Fibroblast of skin of right biceps (primary cell): ENCODE data around the gene PEAK1.
A peak's percentile ranks its signal among the peaks of the same experiment; 100 is the strongest.

ENCODE experiments used
- DNase-seq: peaks from one replicate; pipeline ENCODE4 v3.0.0-alpha.2; 2013

Gene PEAK1

DNA sequence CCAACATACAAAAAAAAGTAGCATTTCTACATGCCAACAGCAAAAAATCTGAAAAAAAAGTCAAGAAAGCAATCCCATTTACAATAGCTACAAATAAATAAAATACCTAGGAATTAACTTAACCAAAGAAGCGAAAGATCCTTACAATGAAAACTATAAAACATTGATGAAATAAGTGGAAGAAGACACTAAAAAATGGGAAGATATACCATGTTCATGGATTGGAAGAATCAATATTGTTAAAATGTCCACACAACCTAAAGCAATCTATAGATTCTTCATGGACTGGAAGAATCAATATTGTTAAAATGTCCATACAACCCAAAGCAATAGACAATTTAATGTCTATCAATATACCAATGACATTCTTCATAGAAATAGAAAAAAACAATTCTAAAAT lies 21.0 kb downstream of the PEAK1 start:
- DNase-seq, result no peak

DNA sequence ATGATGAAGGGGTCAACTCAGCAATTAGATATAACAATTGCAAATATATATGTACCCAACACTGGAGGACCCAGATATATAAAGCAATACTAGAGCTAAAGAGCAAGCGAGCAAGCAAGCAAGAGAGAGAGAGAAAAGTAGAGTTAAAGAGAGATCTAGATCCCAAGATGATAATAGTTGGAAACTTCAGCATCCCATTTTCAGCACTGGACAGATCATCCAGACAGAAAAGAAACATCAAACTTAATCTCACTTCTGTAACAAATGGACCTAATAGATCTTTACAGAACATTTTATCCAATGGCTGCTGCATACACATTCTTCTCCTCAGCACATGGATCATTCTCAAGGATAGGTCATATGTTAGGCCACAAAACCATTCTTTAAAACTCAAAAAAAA lies 23.2 kb downstream of the PEAK1 start:
- DNase-seq, result no peak

DNA sequence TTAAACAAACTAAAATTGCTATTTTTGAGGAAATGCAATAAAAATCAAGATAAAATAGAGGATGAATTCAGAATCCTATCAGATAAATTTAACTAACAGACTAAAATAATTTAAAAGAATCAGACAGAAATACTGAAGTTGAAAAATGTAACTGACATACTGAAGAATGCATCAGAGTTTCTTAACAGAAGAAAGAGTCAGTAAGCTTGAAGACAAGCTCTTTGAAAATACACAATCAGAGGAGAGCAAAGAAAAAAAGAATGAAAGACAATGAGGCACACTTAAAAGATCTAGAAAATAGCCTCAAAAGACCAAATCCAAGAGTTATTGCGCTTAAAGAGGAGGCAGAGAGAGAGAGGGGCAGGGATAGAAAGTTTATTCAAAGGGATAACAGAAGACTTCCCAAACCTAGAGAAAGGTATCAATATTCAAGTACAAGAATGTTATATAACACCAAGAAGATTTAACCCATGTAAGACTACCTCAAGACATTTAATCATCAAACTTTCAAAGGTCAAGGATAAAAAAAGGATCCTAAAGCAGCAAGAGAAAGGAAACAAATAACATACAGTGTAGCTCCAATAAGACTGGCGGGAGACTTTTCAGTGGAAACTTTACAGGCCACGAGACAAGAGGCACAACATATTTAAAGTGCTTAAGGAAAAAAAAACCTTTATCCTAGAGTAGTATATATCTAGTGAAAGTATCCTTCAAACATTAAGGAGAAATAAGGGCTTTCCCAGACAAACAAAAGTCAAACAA lies 24.7 kb downstream of the PEAK1 start:
- no peak for DNase-seq

DNA sequence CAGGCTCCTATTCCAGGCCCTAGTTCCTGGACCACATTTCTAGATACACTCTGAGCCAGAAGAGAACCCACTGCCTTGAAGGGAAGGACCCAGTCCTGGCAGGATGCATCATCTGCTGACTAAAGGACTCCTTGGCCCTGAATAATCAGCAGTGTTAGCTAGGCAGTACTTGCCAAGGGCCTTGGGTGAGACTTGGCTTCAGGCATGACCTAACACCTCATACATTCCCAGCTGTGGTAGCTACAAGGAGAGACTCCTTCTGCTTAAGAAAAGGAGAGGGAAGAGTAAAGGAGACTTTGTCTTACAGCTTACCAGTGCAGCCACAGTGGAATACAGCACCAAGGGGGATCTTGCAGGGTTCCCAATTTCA lies 26.4 kb downstream of the PEAK1 start:
- peak; percentile 48 for DNase-seq

DNA sequence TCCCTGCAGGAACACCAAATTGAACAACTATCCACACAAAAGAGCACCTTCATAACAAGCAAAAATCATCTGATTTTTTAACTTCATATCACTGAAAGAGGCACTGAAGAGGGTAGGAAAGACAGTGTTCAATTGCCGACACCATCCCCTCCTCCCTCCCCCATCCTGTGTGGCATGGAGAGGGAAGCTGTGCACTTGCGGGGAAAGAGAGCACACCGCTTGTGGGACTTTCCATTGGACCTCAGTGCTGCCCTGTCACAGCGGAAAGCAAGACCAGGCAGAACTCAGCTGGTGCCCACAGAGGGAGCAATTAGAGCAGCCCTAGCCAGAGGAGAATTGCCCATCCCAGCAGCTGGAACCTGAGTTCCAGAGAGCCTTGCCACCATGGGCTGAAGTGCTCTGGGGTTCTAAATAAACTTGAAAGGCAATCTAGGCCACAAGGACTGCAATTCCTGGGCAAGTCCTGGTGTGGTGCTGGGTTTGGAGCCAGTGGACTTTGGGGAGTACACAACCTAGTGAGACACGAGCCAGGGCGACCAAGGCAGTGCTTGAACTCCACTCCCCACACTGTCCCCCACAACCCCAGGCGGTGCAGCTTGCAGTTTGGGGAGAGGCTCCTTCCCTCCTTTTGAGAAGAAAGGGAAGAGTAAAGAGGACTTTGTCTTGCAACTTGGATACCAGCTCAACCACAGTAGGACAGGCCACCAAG lies 27.0 kb downstream of the PEAK1 start:
- no peak for DNase-seq

DNA sequence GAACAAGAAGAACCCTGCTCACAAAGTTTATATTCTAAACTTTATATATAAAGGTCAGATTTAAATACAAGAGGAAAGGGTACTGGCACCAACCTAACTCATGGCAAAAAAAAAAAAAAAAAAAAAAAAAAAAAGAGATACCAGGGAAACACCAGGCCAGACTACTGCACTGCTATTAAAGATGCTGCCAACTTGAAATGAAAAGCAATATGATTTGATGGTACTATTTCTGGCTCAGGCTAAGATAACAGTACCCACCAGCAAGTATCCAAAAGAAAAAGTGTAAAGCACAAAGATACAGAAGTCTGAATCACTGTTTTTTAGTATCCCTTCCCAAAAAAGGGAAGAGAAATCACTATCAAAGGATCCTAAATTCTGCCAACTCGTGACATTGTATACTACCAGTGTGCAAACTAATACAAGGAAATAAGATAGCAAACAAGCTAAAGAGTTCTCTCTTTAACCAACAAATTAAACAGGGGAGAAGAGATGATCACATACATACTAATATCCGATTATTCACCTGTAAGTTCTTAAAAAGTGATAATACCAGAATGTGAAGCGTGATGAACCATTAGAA lies 28.4 kb downstream of the PEAK1 start:
- DNase-seq, result no peak

DNA sequence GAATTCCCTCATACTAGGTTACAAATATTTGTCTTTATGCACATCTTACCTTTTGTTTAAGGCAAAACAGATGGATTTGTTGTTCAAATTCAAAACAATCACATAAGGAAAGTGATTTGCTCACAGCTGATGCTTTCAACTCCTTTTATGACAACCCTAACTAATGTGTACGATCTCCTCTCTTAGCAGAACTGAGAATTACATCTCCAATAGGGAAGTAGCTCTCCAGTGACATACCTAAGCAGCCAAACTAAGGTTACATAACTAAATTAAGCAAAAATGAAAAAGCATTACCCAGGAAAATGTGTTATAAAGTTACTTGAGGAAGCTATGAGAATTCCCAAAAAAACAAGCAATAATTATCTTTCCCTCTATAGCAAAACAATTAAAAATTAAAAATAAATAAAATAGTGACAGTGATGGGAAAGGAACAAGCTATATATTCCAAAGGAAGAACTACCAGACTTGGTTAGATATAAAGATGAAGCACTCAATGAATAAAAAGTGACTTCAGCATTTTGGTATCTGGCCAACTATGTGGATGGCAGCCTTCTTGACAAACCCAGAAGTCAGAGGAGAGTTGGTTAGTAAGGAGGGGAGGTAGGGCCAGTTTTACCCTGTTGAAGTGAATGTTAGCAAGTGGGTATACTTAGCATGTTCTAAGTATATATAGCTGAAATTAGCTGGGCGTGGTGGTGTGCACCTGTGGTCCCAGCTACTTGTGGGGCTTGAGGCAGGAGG lies 32.4 kb downstream of the PEAK1 start:
- DNase-seq, result peak; percentile 38

DNA sequence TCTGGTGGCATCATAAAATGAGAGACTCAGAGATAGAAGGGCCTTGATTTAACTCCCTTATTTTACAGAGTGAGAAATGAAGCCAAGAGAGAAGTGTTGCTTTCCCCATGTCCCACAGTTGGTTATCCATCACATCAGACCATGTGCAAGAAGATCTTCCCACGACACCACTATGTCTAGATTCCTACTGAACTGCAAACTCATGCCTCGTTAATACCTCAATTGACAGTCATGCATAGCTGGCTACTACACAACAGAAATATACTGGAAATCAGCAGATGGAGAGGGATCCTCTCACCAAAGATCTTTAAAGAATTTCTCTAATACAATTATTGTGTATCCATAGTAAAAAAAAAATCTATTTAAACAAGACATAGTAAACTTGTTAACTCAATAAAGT lies 33.3 kb downstream of the PEAK1 start:
- no peak for DNase-seq

DNA sequence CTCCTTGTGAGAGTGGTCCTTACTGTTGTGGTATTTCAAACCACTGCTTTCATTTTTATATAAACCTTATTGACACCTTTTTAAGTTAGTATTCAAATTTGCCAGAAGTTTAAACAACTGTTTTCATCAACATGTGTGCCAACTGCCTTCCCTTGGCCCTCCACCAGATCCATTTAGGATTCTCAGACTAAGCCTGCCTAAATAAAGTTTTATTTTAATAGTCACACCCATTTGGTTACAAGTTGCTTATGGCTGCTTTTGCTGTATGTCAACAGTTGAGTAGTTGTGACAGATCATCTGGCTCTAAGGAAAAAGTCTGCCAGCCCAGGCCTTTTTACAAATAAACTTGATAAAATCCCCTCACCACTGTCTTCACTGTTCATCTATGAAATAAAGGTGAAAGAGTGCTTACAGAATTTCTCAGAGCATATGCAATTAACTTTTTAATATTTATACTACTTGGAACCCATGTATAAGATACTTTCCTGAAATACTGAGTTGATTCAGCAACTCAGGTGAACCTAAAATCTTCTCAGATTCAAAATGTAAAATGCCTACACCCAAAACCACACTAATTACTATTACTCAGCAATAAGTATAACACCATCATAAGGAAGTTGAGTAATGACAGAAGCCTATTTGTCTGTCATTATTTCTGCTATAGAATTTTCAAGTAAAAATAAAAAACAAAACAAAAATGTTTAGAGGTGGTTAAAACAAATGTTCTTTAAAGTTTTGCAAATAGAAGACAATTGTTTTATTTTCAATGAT lies 35.1 kb downstream of the PEAK1 start:
- no peak for DNase-seq

DNA sequence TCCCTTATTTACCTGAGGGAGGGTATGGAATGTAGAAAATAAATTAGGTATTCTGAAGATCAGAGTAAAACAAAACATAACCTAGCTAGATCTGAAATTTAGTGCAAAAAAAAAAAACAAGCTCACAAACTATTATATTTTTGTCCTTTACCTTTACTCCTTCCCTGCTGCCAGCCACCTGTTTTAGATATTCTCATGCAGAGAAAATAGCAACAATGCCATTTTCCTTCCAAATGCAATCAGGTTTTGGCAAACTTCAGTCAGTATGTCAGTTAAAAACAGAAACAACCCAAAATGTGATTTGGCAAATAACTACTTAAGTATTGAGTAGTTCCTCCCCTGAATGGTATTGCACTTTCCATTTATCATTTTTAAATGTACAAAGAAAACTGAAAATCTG lies 35.8 kb downstream of the PEAK1 start:
- no peak for DNase-seq

DNA sequence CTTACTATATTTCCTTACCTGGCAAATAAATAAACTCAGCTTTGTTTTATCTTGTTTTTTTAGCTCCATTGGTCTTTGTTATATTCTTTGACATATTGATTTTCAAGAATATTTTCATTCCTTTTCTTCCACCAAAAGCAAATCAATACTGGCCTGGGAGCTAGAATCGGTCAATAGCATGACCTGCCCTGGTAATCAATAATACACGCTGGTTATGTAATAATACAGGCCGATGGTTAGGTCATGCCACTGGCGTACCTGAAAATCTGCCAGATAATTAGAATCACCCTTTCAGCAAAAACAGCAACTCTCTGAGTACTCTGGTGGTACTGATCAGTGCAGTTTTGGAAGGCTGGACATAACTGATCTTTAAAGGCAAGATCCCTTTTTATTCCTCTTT lies 39.9 kb downstream of the PEAK1 start:
- no peak for DNase-seq

DNA sequence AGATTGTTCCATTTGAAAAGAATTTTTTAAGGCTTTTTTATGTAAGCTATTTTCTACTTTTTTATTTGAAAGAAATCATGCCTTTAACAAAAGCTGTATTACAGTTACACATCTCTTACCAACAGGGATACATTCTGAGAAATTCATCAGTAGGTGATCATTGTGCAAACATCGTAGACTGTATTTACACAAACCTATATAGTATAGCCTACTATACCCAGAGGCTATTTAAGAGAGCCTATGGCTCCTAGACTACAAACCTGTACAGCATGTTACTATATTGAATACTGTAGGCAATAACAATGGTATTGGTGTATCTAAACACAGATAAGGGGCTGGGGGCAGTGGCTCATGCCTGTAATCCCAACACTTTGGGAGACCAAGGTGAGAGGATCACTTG lies 43.1 kb downstream of the PEAK1 start:
- no peak for DNase-seq

DNA sequence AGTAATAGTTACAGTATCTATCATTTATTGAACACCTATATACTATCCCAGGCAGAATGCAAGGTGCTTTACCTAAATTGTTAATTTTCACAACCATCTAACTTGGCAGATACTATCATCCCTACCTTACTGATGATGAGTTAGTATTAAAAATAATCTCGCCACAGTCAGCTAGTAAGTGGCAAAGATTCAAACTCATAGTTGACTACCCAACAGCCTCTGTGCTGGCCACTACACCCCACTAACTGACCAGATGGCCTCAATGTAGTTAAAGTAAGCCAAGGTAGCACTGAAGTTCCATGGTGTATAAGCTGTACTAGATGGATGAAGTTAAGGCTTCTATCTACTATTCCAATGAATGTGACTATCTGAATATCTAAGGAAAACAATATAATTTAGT lies 44.8 kb downstream of the PEAK1 start:
- DNase-seq, result no peak

DNA sequence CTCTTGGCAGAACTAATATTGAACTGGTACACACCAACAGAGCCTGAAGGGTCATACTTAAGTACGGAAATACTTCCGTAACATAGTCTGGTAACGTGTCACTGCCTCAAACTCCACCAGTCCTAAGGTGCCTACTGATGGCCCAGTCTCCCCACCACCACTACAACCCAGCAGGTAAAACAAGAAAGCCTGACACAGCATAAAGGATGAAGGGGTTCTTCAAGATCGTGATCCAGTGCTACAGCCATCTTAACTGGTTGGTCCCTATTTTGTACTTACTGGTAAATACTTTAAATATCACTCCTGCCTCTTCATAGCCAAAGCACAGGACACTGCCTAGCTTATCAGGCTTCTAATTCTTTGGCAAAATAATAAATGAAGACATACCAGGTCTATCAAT lies 46.5 kb downstream of the PEAK1 start:
- DNase-seq, result no peak

DNA sequence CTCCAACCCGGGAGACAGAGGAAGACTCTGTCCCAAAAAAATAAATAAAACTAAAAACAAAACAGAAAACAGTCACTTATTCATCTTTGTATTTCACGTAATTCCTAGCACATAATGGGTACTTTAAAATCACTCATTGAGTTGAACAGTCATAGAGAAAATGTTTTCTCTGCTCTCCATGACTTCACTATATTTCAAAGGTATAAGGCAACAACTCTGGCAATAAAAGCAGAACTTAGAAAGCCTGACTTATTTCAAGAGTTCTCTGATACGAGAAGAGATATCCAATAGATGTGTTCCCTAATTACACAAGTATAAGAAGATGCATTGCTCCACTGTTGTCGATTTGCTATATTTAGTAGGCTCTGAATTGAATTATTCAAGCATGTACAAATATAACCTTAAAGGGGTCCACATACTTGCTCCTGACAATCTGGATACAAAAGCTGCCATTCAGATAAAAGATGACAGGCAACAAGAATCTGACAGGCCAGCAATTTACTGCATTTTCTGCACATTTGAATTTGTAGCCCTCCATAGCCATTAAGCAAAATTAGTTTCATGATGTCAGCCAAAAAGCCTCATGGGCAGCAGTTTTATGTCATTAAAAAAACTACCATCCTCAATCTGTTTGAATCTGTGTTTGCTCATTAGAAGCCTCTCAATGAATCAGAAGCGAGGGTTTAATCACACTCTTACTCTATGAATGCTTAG lies 47.9 kb downstream of the PEAK1 start:
- DNase-seq, result no peak

DNA sequence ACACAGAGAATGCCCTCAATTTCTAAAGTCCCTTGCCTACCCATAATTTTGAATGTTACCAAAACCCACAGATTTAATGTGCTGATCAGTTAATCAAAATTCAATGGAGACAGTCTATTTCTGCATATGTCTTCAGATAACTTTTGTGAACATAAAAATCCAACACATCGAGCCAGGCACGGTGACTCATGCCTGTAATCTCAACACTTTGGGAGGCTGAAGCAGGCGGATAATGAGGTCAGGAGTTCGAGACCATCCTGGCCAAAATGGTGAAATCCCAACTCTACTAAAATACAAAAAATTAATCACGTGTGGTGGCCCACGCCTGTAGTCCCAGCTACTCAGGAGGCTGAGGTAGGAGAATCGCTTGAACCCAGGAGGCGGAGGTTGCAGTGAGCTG lies 49.3 kb downstream of the PEAK1 start:
- DNase-seq, result peak; percentile 33

DNA sequence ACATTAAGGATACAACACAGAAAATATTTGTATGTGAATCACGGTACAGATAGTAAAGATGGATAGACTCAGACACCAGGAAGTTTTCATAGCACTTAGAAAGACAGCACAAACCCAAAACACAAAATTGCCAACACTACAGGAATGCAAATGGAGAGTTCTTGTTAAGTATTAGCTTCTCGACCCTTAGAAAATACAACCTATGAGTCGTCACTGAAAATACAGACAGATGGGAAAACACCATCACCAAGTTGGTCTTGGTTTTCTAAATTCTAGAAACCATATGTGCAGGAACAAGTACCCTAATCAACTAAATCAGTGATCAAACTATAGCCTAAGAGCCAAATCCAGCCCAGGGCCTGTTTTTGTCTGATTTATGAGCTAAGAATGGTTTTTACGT lies 50.7 kb downstream of the PEAK1 start:
- DNase-seq, result peak; percentile 32

DNA sequence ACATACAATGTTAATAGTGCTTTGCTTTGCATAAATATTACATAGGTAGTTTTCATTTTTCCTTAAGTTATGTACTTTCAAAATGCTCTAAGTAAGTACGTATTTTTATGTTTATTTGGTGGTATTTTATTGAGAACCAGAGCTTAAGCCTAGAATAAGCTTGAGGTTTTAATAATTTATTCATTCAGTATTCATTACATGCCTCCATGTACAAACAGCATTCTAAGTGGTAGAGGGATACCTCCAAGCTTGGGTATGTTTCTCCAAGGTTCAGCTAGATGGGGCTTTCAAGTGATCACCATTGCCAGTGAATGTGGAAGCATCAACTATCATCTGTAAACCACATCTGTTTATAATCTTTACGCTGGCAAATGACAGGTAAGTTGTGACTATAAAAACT lies 52.3 kb downstream of the PEAK1 start:
- DNase-seq, result no peak

DNA sequence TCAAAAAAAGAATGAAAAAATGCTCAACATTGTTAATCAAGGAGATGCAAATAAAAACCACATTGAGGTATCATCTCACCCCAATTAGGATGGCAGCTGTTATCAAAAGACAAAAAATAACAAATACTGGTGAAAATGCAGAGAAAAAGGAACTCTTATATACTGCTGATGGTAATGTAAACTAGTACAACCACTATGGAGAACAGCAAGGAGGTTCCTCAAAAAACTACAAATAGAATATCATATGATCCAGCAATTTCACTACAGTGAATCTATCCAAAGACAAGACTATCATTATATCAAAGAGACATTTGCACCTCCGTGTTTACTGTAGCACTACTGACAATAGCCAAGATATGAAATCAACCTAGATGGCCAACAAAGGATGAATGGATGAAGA lies 58.4 kb downstream of the PEAK1 start:
- DNase-seq, result no peak

DNA sequence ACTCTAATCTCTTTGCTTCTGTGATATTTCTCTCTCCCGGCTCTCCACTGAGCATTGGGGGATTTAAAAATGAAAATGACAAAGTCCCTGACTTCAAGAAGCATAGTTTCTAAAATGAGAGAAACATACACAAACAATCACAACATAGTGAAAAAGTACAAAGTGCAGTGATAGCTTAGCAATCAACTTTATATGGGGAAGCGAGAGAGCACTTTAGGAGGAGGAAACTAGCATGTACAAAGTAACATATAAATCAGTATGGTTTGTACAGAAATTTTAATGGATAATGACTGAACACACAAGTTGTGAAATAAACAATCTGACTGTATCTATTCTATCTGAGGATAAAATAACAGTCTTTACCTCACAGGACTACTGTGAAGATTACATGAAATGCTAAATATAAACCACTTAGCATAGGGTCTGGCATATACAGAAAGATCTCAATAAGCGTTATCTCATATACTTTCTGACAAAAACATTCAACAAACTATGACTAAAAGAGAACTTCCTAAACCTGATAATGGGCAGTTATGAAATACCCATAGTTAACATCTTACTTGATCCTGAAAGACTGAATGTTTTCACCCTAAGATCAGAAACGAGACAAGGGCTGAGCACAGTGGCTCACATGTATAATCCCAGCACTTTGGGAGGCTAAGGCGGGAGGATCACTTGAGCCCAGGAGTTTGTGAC lies 61.2 kb downstream of the PEAK1 start:
- no peak for DNase-seq

DNA sequence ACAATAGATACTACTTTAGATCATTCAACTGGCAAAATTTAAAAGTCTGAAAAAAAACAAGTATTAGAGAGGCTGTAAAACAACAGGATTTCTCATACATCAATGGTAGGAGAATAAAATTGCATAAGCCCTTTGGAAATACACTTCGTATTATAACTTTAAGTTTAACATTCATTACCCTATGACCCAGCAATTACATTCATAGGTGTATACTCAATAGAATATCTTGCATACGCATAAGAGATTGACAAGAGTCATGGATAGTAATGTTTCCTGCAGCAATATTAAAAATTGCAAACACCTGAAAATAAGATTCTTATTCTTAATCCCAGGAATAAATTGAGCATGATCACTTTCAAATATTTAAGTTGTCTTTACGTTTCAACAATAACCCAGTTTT lies 63.6 kb downstream of the PEAK1 start:
- no peak for DNase-seq

DNA sequence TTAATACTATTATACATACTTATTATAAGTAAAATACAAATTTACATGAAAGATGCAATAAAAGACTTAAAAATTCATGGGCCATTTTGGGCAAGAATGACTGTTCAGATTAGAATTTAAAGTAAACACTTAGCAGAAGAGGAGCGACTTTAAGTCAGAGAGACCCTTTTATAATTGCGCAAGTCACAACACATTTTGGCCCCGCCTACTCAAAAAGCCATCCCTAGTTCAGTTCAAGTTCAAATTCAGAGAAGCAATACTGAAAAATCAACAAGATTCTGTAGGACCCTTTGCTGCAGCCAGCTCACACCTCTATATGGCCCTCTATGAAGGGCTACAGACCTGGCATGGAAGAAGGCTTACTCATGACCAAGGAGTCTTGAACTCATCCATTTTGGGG lies 64.6 kb downstream of the PEAK1 start:
- DNase-seq, result no peak
